SK-N-MC (cell line): Measurements from ENCODE around the gene SHC4.

Experiments used
- EZH2 ChIP-seq: fragments of 200-600 bp; sonication (generic); IDR thresholded peaks from one replicate; pipeline ENCODE4 v1.6.1; 2017; ENCODE audit warnings: antibody characterized with exemption
- POLR2AphosphoS5 ChIP-seq: IDR thresholded peaks from 2 replicates; pipeline ENCODE4 v1.6.1; 2012; ENCODE audit warnings: mild to moderate bottlenecking, low read depth, low read length, borderline replicate concordance

- TF ChIP-seq POLR2AphosphoS5 = no peak
- no peak for TF ChIP-seq EZH2
Observed at GRCh38 chr15:48796521-48796920, 167.2 kb downstream of the SHC4 start.
